Hematopoietic multipotent progenitor cell treated with erythropoietin and hydrocortisone succinate and interleukin-3 and kit ligand, for 8 days (in vitro differentiated cells): ENCODE results near the gene PHIP.
"Not testable (repeated sequence)": the region's sequence is repeated elsewhere in the genome, so short reads cannot be mapped to it uniquely, and the experiment has no call there.

Experiments
- DNase-seq: peaks from one replicate; pipeline ENCODE4 v3.0.0-alpha.2; 2015

PHIP gene

GRCh38 chr6:79078075-79078969 is at the start of gene PHIP:
Gene PHIP (minus strand): TSS chr6:79078254. CDS start chr6:79078068, 186 bp downstream.
- peak; percentile 93 for DNase-seq

- no peak for DNase-seq
These were observed 49.6 kb upstream of the PHIP start for GRCh38 chr6:79127660-79128059.

- DNase-seq, result no peak
These were observed 41.2 kb upstream of the PHIP start for GRCh38 chr6:79119217-79119616.

- DNase-seq, result no peak
These were observed 39.7 kb upstream of the PHIP start for GRCh38 chr6:79117752-79118151.

- no peak for DNase-seq
These were observed 37.6 kb upstream of the PHIP start for GRCh38 chr6:79115553-79116182.

- DNase-seq, result no peak
These were observed 33.5 kb upstream of the PHIP start for GRCh38 chr6:79111549-79111948.

GRCh38 chr6:79101164-79101563 is 23.1 kb upstream of the PHIP start:
- DNase-seq, result no peak

- no peak for DNase-seq
These were observed 22.2 kb upstream of the PHIP start for GRCh38 chr6:79100304-79100703.

DNA sequence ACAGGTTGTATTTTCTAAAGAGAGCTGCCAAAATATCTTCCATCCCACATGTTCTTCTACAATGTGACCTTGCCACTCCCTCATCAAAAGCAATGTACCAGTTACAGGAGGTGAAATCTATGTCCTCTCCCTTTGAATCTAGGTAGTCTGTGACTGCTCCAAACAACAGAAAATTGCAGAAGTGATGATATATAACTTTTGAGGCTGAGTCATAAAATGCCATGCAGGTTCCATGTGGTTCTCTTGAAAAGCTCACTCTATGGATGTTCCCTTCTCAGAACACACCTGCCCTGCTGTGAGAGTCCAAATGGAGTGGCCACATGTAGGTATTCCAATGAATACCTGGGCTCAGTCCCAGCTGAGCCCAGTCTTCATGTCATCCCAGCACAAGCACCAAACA is 16.9 kb upstream of the PHIP start:
- no peak for DNase-seq

GRCh38 chr6:79091801-79092200 is 13.7 kb upstream of the PHIP start:
- DNase-seq, result not testable (repeated sequence)

DNA sequence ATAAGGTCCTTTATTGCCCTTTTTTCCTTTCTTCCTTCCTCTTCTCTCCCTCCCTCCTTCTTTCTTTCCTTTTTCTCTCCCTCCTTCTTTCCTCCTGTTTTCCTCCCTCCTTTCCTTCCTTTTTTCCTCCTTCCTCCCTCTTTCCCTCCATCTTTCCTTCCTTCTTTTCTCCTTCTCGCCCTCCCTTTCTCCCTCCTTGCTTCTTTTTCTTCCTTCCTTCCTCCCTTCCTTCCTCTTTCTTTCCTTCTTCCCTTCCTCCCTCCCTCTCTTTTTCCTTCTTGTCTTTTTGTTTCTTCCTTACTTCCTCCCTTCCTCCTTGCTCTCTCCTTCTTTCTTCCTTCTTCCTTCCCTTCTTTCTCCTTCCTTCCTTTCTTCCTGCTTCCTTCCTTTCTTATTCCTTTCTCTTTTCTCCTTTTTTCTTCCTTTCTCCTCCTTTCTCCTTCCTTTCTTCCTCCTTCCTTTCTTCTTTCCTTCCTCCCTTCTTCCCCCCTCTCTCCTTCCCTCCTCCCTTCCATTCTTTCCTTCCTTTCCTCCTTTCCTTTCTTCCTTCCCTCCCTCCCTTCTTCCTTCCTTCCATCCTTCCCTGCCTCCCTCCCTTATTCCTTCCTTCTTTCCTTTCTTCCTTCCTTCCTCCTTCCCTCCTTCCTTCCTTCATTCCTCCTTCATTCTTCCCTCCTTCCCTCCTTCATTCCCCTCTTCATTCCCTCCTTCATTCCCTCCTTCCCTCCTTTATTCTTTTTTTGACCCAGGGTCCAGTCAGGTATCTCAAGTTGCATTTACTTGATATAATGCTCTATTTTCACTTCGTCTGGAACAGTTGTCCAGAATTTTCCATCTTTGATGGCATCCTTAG is 11.7 kb upstream of the PHIP start:
- DNase-seq, result no peak

DNA sequence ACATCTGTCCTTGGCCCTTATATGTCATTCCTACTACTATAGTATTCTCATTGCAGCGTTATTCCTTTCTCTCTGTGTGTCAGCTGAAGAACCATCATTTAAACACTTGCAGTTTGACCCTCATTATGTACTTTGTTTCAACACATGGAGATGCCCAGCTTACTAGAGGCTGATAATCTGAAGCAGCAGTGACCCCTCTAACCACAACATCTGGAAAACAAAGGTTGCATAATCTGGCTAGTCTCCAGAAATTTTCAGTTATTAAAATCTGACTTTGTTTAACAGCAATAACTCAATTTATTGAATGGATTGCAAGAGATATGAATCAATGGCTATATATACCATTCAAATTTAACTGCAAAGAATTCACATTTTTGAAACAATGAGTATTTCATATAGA is 6.6 kb upstream of the PHIP start:
- DNase-seq, result peak; percentile 72

- no peak for DNase-seq
These were observed 4.2 kb upstream of the PHIP start for GRCh38 chr6:79082304-79082703.

DNA sequence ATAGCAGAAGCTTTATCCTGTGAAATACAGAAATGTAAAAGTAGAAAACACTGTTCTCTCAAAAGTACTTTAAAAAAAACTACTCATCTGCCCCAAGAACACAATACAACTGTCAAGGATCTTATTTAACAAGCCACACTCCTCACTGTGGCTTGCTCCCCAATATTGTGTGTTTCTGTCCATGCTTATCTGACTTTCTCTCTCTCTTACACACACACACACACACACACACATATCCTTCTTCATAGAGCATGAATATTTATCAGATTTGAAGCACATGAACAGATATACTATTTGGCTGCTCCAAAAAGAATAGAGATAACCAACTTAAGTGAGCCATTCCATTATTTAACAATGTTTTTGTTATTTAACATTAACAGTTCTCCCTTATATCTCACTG is 3.6 kb upstream of the PHIP start:
- peak; percentile 64 for DNase-seq

GRCh38 chr6:79079561-79080041 is 1.5 kb upstream of the PHIP start:
- peak; percentile 54 for DNase-seq

DNA sequence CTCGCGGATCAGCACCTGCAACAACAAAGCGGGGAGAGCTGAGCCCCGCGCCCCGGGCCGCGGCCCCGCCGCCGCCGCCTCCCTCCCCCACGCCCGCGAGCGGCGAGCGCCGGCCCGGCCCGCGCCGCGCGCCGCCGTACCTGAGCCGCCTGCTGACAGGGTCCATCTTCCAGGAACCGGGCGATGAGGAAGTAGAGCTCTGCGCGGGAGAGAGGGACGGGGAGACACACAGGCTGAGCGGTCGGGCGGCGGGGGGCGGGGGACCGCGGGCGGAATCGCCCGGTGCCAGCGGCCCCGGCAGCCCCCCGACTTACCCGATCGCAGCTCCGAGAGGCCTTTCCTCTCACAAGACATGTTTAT is 359 bp downstream of the PHIP start:
- DNase-seq, result no peak

DNA sequence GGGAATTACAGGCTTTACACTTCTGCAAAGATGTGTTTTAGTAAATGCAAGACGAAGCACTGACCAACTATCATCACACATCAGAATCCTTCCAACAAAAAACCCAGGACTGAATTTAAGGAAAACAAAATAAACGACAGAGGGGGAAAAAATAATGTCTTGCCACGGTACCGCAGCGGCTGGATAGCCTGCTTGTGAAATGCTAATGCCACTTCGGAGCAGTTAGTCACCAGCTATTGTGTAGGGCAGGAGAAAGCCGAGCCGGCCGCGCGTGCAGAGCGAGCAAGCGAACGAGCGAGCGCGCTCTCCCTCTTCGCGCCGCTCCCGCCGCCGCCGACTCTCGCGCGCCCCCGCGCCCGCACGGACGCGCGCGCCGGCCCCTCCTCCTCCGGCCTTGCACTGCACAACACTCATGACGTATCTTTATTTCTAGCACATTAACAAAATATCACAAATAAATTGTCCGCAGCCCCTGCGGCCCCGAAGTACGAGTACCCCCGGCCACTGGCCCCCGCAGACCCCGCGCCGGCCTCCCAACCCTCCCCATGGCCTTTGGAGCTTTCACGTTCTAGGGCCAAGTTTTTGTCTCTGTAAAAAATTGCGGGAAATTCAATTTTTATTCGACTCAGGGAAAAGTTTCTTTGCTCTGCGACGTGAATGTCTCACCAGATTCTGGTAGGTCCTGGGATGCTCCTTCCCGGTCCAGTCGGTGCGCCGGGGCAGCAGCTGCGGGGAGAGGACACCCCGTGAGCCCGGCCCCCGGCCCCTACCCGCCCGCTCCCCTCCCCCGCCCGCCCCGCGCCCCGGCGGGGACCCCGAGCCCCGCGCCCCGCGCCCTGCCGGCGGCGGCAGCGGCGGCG is 1.0 kb downstream of the PHIP start:
- DNase-seq, result peak; percentile 87

- peak; percentile 29 for DNase-seq
These were observed 1.9 kb downstream of the PHIP start for GRCh38 chr6:79076160-79076559.

- DNase-seq, result no peak
These were observed 4.2 kb downstream of the PHIP start for GRCh38 chr6:79073888-79074287.

DNA sequence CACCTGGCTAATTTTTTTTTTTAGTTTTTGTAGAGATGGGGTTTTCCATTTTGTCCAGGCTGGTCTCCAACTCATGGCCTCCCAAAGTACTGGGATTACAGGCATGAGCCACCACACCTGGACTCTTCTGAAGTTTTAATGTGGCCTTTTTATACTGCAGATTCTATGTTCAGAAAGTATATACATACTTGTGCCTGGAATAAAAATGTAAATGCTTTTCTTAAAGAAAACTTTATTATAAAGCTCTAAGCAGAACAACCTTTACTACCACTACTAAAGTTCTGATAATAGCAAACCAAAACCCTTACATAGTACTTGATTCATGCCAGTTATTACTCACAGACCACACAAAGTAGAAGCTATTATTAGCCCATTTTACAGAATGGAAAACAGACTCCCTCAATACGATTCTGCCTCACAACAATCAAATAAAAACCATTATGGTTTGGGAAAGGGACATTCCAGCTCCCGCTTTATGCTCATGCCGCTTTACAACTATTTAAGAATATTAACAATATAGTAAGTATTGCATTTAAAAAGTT is 5.3 kb downstream of the PHIP start:
- DNase-seq, result no peak

GRCh38 chr6:79071547-79071946 is 6.5 kb downstream of the PHIP start:
- DNase-seq, result no peak

DNA sequence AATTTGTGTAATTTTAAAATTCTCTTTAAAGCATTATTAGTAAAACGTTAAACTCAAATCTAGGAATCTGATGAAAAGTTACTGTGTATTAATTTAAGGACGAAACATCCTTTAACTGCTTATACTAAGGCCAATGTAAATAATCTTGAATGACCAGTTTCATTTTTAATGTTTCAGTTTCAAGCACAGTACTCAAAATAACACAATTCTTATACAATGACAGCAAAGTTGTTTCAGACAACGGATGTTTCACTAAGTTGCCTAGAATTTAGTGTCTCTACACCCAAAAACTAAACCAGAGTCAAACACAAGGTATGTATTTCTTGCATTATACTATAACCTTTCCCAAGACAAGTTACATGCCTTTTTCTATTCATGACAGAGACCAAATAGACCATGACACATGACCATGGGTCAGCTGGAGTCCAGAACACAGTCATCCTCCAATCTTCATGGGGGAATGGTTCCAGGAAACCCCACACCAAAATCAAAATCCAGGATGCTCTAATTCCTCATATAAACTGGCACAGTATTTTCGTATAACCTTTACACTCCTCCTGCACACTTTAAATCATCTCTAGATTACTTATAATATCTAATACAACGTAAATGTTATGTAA is 7.7 kb downstream of the PHIP start:
- DNase-seq, result no peak
